GM10248 (cell line): Measurements from ENCODE around the gene LHFPL6.

ENCODE experiments used
- CTCF ChIA-PET: fragments of 300-600 bp; sonication (Branson Sonifier 250); formaldehyde crosslinking; extraction: SDS; loops from one replicate; lab custom pipeline; 2021; ENCODE audit warnings: antibody characterized with exemption; lab: Yijun Ruan, JAX
- POLR2A ChIA-PET: fragments of 350-650 bp; sonication (Branson Sonifier 250); formaldehyde crosslinking; extraction: SDS; loops from one replicate; lab custom pipeline; 2020; ENCODE audit warnings: antibody characterized with exemption; lab: Yijun Ruan, JAX
- DNase-seq: peaks from one replicate; pipeline ENCODE4 v3.0.0; 2012; ENCODE audit errors: extremely low spot score
- CTCF ChIP-seq: IDR thresholded peaks from 2 replicates; pipeline ENCODE4 v1.5.1; 2012; ENCODE audit warnings: mild to moderate bottlenecking, low read depth; ENCODE audit errors: extremely low read depth, missing control alignments, control extremely low read depth

Gene LHFPL6

DNA sequence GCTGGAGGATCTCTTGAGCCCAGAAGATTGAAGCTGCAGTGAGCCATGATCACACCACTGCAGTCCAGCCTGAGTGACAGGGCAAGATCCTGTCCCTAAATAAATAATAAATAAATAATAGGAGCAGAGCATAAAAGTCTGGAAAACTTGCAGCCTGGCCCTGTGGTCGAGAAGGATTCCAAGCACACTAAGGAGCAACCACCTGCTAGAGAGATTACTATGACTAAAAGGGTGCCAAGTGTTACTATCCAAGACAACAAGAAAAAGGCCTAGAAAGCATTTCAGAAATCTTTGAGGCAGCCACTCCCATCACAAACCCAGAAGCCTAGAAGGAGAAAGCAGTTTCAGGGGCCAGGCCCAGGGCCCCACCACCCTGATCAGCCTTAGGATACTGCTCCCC is 46.1 kb downstream of the LHFPL6 start:
- no peak for TF ChIP-seq CTCF
- no peak for DNase-seq

GRCh38 chr13:39554371-39554770 is 48.6 kb downstream of the LHFPL6 start:
- TF ChIP-seq CTCF, result no peak
- ChIA-PET POLR2A (no interaction called here), CTCF (interaction anchor here (1.2 to 1.9 kb wide), 3 partner anchors 9 to 13 kb away, joined by 4 to 6 read pairs (median 4); no protein-coding TSS in a partner anchor)
- DNase-seq, result no peak

More for the DNA sequence above, 46.1 kb downstream of the LHFPL6 start:
- ChIA-PET POLR2A (no interaction called here), CTCF (no interaction called here)

DNA sequence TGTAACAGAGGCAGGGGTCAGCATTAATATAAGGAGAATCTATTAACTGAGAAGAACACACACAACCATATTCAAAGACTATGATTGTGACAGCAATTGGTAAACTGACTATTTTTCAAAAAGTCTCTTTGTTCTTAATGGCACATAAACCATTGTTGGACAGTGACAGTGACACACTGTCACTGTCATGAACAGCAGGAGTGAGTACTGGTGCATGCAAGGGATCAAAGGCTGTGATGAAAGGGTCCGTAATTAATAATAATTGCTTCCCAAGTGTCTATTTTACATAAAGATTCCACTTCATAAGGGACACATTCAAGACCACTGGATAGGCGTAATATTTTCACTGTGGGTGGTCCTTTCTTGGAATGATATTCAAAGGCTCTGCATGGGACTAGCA is 50.7 kb downstream of the LHFPL6 start:
- POLR2A ChIA-PET, result no interaction called here
- DNase-seq, result no peak
- no peak for TF ChIP-seq CTCF
- CTCF ChIA-PET, result interaction anchor here (1.4 kb wide), 1 partner anchor 15 kb away, joined by 3 read pairs; no protein-coding TSS in a partner anchor

- ChIA-PET POLR2A (no interaction called here), CTCF (no interaction called here)
- no peak for DNase-seq
- TF ChIP-seq CTCF, result no peak
These were observed 52.1 kb downstream of the LHFPL6 start for GRCh38 chr13:39550931-39551330.

GRCh38 chr13:39547108-39547507 is 55.9 kb downstream of the LHFPL6 start:
- DNase-seq, result no peak
- no peak for TF ChIP-seq CTCF
- ChIA-PET POLR2A (no interaction called here), CTCF (interaction anchor here (0.9 to 1.7 kb wide), 2 partner anchors 19 to 64 kb away, joined by 3 read pairs; no protein-coding TSS in a partner anchor)

- no peak for TF ChIP-seq CTCF
These were observed 60.6 kb downstream of the LHFPL6 start for GRCh38 chr13:39542361-39542760.

More at GRCh38 chr13:39542361-39542760, 60.6 kb downstream of the LHFPL6 start:
- ChIA-PET CTCF (interaction anchor here (1.4 to 1.9 kb wide), 2 partner anchors 9 to 14 kb away, joined by 4 to 6 read pairs; no protein-coding TSS in a partner anchor), POLR2A (no interaction called here)
- no peak for DNase-seq
